ENCODE measurements around the gene MRC2.

DNA sequence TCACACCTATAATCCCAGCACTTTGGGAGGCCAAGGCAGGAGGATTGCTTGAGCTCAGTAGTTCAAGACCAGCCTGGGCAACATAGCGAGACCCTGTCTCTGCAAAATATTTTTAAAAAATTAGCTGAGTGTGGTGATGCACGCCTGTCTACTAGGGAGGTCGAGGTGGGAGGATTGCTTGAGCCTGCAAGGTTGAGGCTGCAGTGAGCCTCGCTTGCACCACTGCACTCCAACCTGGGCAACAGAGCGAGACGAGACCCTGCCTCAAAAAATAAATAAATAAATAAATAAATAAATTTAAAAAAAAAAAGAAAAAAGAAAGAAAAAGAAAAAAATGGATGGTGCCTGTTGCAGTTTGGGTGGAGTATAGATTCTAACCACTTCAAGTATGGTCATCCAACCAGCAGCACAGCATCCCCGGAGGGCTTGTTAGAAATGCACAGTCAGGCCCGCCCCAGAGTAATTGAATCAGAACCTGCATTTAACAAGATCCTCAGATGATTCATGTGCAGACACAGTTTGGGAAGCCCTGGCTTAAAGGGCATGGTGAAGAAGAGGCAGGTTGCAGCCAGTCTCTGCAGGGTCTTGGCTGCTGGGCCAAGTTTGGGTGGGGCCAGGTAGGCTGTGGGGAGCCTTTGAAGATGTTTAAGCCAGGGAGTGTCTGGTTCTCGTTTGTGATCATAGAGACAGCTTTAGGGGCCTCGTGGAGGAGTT, 40.8 kb downstream of the MRC2 start:
- TF ChIP-seq EZH2phosphoT487 (IDR thresholded peaks at IDR 0.05; ENCODE audit: low read length) (no peak), CTCF (IDR thresholded peaks at IDR 0.05; ENCODE audit: low read length) (no peak), EZH2 (optimal IDR thresholded peaks at IDR 0.05; ENCODE audit: low read depth, low read length) (no peak)

Data from MM.1S (cell line).